ENCODE measurements around the gene LRP1-AS.

LRP1-AS gene

DNA sequence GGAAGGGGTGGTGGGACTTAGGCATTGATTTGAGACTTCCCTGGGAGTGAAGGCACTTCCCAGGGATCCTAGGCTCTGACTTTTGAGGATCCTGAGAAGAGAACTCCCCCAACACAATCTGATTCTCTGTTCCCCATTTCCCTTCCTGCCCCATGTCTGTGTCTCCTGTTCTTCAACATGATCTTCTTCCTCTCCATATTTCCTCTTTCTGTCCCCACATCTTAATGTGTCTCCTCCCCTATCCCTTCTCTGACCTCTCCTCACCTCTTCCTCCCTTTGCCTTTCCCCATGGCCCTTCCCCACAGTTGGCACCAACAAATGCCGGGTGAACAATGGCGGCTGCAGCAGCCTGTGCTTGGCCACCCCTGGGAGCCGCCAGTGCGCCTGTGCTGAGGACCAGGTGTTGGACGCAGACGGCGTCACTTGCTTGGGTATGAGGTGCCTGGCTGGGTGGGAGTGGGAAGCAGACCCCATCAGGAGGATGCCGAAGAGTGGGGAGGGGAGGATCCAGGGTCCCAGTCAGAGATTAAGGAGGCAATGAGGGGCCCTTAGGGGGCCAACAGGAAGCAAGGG, 15.2 kb upstream of the LRP1-AS start:
- TF ChIP-seq, protein P1, sequence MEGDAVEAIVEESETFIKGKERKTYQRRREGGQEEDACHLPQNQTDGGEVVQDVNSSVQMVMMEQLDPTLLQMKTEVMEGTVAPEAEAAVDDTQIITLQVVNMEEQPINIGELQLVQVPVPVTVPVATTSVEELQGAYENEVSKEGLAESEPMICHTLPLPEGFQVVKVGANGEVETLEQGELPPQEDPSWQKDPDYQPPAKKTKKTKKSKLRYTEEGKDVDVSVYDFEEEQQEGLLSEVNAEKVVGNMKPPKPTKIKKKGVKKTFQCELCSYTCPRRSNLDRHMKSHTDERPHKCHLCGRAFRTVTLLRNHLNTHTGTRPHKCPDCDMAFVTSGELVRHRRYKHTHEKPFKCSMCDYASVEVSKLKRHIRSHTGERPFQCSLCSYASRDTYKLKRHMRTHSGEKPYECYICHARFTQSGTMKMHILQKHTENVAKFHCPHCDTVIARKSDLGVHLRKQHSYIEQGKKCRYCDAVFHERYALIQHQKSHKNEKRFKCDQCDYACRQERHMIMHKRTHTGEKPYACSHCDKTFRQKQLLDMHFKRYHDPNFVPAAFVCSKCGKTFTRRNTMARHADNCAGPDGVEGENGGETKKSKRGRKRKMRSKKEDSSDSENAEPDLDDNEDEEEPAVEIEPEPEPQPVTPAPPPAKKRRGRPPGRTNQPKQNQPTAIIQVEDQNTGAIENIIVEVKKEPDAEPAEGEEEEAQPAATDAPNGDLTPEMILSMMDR (IDR thresholded peaks at IDR 0.05; ENCODE audit: borderline replicate concordance, insufficient read depth, low read depth, low read length), result no peak
- no peak overlapping the region for H3K4me3 ChIP-seq (ENCODE audit: low read depth, low read length)

DNA sequence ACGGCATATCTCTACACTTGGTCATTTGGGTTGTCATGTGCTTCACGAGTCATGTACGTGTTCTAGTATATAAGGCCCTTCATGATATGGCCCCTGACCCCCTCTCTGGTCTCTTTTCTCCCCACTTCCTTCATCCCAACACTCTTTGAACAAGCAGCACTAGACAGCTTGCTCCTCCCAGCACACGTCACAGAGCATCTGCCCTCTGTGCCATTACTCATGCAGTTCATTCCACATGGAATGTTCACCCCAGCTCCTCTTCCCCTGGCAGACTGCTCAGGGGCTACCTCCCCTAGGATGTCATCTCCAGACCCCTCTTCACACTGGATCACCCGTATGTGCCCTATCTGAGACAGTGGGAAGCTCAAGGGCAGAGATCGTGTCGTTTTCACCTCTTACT, 14.1 kb upstream of the LRP1-AS start:
- TF ChIP-seq, protein P1 (IDR thresholded peaks at IDR 0.05; ENCODE audit: borderline replicate concordance, insufficient read depth, low read depth, low read length), result no peak
- H3K4me3 ChIP-seq (ENCODE audit: low read depth, low read length), result no peak overlapping the region

- TF ChIP-seq, protein P1 (IDR thresholded peaks at IDR 0.05; ENCODE audit: borderline replicate concordance, insufficient read depth, low read depth, low read length), result no peak
- H3K4me3 ChIP-seq (ENCODE audit: low read depth, low read length), result no peak overlapping the region
Measured at GRCh38 chr12:57160741-57161140, 13.3 kb upstream of the LRP1-AS start.

- no peak overlapping the region for H3K4me3 ChIP-seq (ENCODE audit: low read depth, low read length)
- TF ChIP-seq, protein P1 (IDR thresholded peaks at IDR 0.05; ENCODE audit: borderline replicate concordance, insufficient read depth, low read depth, low read length), result no peak
Measured at GRCh38 chr12:57160040-57160439, 12.6 kb upstream of the LRP1-AS start.

DNA sequence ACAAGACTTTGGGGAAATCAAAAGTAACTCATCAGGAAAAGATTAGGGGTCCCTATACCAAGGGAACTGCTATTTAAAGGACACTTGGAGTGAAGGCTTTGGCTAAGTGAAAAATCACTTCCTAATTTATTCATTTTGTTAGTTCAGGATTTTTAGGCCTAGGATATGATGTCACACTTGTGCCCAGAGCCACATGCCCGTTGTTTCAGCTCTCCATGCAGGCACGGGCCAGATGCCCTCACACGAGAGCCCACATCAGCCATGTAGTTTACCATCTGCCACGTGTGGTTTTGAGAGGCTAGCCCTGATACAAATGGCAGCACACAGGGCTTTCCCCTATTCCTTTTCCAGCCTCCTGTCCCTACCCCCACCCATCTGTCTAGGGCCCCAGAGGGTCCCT, 11.9 kb upstream of the LRP1-AS start:
- TF ChIP-seq, protein P1 (IDR thresholded peaks at IDR 0.05; ENCODE audit: borderline replicate concordance, insufficient read depth, low read depth, low read length), result no peak
- no peak overlapping the region for H3K4me3 ChIP-seq (ENCODE audit: low read depth, low read length)

DNA sequence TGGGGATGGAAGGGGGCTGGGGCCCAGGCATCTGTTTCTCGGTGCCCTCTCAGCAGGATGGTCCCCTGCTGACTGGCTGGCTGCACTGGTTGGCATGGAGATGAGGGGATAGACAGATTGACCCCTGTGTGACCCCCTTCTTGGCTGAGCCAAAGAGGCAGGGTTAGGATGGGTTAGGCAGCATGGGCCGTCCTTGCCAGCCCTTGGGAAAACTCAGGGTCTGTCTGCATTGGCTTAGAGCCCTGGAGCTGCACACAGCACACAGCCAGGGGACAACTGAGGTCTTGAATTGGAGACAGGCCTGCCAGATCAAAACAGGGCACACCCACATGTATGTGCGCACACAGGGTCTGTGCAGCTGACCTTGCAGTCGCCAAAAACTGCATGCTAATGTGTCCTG, 11.2 kb upstream of the LRP1-AS start:
- TF ChIP-seq, protein P1 (IDR thresholded peaks at IDR 0.05; ENCODE audit: borderline replicate concordance, insufficient read depth, low read depth, low read length), result no peak
- no peak overlapping the region for H3K4me3 ChIP-seq (ENCODE audit: low read depth, low read length)

DNA sequence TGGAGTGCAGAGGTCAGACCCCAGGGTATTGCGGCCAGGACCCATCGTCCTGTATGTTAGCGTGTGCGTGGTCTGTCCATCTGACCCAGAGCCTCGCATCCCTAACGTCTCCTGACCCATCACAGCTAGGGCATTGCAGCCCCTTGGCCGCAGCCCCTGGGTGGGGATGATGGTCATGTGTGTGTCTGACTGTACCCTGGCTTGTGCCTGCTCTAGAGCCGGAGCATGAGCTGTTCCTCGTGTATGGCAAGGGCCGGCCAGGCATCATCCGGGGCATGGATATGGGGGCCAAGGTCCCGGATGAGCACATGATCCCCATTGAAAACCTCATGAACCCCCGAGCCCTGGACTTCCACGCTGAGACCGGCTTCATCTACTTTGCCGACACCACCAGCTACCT, 10.8 kb upstream of the LRP1-AS start:
- H3K4me3 ChIP-seq (ENCODE audit: low read depth, low read length), result no peak overlapping the region

More for the DNA sequence above, 10.8 kb upstream of the LRP1-AS start:
- TF ChIP-seq, protein P1 (IDR thresholded peaks at IDR 0.05; ENCODE audit: borderline replicate concordance, insufficient read depth, low read depth, low read length), result no peak
